NCI-H1105 treated with DMSO at 0.1 percent for 48 hours (cell line): ENCODE data around the gene LZTS2.
"Not testable (repeated sequence)": the region's sequence is repeated elsewhere in the genome, so short reads cannot be mapped to it uniquely, and the experiment has no call there.

ENCODE experiments used
- DNase-seq: peaks from one replicate; lab custom pipeline; 2025; lab: John Stamatoyannopoulos, UW

Gene LZTS2

DNA sequence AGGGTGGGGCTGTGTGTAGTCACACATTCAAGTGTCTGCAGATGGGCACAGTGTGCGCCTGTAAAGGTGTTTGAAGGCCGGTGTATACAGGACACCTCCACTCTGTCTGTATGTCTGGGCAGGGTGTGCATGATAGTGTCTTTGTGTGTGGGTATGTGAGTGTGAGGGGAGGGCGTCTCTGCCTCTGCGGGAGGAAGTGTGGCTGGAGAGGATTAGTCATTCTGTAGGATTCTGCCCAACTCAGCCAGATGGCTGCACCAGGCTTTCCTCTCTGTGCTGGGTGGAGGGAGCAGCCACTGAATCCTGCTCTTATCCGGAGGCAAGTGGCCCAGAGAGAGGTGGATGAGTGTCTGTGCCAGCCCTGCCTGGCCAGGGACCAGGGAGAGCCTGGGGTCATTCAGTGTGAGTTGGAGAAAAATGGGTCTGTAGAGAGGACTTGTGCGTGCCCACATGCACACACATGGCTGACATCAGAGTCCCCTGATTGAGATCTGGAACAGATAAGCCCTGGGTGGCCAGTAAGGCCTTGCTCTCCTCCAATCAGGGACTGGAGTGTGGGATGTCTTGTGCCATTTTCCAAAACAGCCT is 33.1 kb downstream of the LZTS2 start:
- DNase-seq, result no peak

DNA sequence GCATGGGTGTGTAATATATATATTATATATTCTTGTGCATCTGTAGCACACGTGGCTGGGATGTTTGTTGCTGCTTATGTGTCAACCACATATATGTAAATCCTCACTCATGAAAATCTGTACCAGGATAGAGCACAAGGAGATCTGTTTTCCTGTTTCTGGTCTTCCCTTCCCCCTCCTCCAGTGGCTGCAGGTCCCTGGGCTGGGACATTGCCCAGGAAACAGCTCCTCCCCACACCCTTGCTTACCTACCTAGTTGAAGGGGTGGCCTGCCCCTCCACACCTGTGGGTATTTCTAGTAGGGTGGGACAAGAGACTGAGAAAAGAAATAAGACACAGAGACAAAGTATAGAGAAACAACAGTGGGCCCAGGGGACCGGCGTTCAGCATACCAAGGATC is 33.7 kb downstream of the LZTS2 start:
- no peak for DNase-seq

DNA sequence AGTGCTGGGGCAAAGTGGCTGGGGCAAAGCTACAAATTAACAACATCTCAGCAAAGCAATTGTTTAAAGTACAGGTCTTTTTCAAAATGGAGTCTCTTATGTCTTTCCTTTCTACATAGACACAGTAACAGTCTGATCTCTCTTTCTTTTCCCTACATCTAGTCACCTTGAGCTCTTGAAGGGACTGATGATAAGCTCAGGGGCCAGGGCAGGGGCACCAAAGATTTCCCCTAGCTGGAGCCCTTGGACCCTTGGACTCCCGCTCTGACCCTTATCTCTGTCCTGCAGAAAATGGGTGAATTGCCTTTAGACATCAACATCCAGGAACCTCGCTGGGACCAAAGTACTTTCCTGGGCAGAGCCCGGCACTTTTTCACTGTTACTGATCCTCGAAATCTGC is 34.8 kb downstream of the LZTS2 start:
- DNase-seq, result not testable (repeated sequence)

DNA sequence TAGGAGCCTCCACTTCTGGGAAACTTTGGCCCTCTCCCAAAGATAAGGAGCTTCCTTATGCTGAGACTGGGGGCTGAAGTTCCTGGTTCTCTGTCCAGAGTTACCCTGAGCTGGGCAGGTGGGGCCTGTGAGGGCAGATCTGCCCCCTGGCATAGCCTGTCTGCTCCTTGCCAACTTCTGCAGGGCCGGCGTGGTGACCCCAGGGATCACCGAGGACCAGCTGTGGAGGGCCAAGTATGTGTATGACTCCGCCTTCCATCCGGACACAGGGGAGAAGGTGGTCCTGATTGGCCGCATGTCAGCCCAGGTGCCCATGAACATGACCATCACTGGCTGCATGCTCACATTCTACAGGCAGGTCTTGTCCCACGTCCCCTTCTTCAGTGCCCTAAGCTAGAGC is 35.7 kb downstream of the LZTS2 start:
- DNase-seq, result no peak

- no peak for DNase-seq
Measured at GRCh38 chr10:101035916-101036702, 36.5 kb downstream of the LZTS2 start.

DNA sequence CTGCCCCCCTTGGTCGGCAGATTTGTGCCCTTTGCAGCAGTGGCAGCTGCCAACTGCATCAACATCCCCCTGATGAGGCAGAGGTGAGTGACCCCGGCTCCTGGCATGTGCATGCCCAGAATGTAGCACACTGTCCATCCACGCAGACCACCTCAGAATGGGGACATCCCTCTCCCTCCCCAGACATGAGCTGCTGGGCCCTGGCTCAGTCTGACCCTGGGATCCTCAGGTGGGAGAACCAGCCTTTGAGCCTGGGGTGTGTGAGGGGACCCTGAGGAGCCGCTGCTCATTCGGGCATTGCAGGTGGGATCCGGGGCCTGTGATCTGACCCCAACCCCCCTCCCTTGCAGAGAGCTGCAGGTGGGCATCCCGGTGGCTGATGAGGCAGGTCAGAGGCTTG is 37.1 kb downstream of the LZTS2 start:
- DNase-seq, result no peak

- DNase-seq, result no peak
Measured at GRCh38 chr10:101038484-101038883, 38.9 kb downstream of the LZTS2 start.

- no peak for DNase-seq
Measured at GRCh38 chr10:101040061-101040460, 40.5 kb downstream of the LZTS2 start.

- DNase-seq, result no peak
Measured at GRCh38 chr10:101040851-101041250, 41.2 kb downstream of the LZTS2 start.

GRCh38 chr10:101041252-101041761 is 41.7 kb downstream of the LZTS2 start:
- peak; percentile 58 for DNase-seq

DNA sequence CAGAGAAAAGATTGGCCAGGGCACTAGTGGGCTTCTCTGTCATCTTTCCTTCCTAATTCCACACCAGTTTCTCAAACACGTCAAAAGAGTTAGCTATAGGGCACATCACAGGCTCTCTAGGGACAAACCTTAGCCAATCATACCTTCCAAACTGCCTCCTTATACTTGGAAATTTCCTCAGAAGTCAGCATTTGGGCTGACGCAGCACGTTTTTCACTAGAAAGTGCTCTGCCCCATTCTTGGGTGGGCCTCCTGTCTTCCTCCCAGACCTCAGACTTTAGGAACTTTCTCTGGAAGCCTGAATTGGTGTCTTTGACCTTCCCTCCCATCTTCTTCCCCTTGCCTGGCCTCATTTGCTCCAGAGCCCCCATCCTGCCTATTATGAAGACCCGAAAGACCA is 42.5 kb downstream of the LZTS2 start:
- no peak for DNase-seq

DNA sequence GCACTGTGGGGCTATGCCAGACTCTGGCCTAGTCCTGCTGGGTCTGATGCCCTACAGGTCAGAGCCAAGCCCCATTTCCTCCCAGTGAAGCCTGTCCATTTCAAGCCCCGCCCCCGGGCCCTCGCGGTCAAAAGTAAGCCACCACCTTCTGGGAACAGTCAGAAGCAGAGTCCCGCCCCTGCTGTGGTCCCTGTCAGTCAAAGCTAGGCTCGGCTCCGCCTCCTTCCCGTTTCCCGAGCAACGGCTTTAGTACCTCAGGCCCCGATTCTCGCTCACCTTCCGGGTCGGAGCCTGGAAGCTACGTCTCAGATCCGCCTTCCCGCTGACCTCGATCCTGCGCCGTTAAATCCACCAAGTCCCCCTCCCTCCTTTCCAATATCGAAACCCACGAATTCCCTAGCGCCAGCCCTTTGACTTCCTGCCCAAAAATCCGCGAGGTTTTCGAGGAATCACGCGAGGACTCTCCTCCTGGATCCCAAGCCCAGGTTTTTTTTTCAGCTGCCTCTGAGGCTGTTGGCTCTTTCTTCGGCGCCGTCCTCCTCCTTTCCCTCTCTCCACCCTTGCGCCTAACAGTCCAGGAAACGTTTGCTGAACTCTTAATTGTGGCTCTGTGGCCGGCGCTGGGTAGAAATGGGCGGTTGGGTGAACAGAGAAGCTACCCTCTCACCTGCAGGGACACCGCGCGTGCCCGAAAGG is 43.2 kb downstream of the LZTS2 start:
- peak; percentile 86 for DNase-seq

DNA sequence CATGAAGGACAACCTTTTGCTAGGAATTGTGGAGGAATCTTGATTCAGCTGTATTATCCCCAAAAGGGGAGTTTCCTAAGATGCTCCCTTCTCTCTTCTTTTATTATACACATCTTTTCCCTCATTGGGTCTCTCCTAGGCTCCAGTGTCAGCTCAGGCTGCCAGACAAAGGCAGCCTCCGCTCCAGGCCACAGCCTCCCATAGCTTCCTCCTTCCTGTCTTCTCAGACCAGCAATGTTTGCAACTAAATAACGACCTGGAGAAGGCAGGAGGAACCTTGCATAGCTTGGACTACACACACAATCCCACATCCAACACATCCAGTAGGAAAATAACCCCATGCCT is 43.7 kb downstream of the LZTS2 start:
- DNase-seq, result no peak

DNA sequence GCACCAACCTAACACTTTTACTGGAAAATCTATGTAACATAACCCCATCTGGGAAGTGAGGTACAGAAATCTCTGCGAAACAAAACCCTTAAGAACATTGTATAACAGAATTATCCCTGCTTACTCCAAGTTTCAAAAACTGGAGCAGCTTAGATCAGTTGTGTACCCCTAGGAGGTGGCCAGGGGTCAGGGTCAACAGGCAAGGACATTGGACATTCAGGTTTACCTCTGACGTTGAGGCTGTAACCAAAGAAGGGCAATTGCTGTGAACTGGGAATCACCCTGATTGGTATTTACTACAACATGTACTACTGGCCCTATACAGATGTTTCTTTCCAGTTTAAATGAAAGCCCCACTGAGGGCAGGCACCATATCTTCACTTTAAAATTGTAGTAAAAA is 44.5 kb downstream of the LZTS2 start:
- DNase-seq, result no peak

DNA sequence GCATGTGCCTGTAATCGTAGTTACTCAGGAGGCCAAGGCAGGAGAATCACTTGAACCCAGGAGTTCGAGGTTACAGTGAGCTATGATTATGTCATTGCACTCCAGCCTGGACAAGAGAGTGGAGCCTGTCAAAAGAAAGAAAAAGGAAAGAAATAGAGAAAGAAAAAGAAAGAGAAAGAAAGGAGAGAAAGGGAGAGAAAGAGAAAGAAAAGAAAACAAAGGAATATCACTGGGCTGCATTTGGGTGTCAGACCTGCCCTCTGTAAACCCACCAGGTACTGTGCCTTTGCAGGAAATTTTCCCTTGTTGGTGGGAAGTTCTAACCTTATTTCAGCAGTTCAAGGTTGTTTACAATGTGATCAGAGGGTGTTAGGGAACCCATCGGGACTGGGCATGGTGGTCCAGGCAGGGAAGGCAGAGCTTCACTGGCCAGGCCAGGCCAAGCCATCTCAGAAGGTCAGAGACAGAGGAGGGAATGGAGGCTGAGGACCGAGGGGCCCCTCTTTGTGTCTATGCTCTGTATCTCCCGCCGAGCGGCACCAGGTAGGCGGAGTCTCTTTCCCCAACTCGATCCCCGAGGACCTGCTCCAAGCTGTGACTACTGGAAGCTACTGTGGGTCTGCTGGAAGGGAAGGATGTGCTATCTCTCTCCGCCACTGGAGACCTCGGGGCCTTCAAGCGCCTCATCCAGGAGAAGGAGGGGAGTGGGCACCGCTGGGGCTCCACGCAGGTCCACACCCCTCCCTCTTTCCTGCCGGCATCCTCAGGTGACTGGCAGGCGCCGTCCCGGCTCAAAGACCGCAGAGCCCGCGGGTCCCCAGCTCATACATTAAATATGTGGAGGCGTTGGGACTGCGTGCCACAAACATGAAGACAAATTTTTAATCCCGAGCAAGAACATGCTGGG is 47.0 kb downstream of the LZTS2 start:
- no peak for DNase-seq

GRCh38 chr10:101047268-101047667 is 47.7 kb downstream of the LZTS2 start:
- DNase-seq, result no peak

- DNase-seq, result peak; percentile 63
Measured at GRCh38 chr10:101047961-101048892, 48.6 kb downstream of the LZTS2 start.

DNA sequence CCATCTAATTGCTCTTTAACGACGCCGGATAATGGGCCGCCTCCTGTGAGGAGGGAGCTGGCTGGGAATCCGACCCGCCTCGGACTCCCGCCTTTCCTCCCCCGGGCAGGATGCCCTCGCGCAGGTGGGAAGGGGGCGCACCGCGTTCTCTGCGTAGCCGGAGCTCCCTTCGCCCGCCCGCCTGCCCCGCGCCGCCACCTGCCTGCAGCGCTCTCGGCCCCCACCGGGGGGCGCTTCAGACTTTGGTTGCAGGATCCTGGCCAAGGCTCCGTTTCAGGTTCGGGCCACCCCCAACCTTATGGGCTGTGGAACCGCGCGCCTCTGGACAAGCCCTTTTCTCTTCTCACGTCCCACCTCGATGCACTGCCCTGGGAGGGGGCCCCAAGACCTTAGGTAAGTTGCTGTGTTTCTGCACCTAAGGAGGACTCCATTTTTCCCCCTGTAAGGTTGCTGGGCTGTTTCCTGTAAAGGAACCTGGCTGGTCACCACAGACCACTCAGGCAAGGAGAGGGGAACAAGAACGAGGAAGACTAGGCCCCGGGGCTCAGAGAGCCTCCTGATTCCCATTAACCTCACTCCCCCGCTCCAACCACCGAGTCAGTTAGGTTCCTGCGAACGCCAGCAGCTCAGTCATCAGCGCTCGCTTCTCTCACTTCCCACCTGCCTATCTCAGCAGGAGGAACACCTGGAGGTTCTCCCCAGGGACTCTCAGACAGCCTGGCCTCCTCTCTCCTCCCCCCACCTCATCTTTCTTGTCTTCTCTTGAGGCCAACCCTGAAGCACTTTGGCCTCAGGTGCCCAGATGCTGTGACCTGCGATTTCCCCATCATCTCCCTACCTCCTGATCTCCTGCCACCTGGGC is 50.8 kb downstream of the LZTS2 start:
- peak; percentile 56 for DNase-seq

DNA sequence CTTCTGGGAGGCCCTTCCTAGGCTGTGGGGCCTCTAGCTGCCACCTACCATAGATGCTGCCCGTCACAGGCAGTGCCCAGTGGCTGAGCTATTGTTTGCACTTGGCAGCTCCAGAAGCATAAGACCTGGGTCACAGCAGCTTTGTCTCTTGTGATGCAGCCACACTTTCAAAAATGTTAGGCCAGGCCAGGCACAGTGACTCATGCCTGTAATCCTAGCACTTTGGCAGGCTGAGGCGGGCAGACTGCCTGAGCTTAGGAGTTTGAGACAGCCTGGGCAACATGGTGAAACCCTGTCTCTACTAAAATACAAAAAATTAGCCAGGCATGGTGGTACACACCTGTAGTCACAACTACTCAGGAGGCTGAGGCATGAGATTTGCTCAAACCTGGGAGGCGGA is 52.7 kb downstream of the LZTS2 start:
- no peak for DNase-seq

DNA sequence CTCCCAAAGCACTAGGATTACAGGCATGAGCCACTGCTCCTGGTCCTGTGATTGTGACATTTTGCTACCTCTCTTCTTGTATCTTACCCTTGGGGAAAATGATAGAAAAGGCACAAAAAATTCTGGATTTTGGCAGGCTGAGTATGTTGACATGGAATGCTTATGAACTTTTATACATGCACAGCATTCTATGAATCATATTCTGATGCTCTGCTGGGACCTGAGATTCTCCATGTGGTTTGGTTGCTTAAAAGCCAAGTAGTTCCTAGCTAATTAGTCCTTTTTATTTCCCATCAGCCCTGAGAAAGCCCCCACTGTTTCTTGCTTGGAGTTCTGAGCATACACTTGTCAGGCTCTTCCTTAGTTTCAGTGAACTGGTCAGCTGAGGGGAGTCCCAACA is 53.9 kb downstream of the LZTS2 start:
- DNase-seq, result no peak
